ENCODE measurements around the gene MYCT1.

DNA sequence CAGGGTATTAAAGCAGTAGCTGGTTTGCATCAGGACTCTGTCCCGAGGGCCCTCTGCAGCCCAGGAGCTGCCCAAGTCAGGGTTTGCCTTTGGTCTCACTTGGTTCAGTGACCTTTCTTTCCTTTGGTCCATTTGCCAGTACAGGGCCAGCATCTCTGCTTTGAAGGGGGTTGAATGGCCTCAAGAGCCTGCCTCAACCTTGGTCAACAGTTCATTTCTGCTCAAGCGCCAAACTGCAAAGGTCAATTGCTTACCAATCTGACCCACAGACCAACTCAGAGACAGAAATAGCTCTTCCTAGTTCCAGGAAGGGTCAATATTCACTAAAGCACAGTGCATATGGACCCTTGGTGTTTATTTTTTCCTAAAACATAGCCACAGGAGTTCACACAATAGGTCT is 72.3 kb downstream of the MYCT1 start:
- TF ChIP-seq POLR2AphosphoS5 (IDR thresholded peaks at IDR 0.05) = no peak
- TF ChIP-seq EP300 (IDR thresholded peaks at IDR 0.05) = no peak
- TF ChIP-seq, protein P1, sequence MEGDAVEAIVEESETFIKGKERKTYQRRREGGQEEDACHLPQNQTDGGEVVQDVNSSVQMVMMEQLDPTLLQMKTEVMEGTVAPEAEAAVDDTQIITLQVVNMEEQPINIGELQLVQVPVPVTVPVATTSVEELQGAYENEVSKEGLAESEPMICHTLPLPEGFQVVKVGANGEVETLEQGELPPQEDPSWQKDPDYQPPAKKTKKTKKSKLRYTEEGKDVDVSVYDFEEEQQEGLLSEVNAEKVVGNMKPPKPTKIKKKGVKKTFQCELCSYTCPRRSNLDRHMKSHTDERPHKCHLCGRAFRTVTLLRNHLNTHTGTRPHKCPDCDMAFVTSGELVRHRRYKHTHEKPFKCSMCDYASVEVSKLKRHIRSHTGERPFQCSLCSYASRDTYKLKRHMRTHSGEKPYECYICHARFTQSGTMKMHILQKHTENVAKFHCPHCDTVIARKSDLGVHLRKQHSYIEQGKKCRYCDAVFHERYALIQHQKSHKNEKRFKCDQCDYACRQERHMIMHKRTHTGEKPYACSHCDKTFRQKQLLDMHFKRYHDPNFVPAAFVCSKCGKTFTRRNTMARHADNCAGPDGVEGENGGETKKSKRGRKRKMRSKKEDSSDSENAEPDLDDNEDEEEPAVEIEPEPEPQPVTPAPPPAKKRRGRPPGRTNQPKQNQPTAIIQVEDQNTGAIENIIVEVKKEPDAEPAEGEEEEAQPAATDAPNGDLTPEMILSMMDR (IDR thresholded peaks at IDR 0.05) = no peak
- TF ChIP-seq POLR2A (IDR thresholded peaks at IDR 0.05) = no peak
